Liver (tissue), 9 donors: ENCODE data around the gene NAALADL1. TPM values are rescaled to one million over a fixed set of nuclear protein-coding genes. Genes with fewer than 3 reads are reported as not detected.

Experiments
- DNase-seq: peaks from one replicate; pipeline ENCODE4 v3.0.0-alpha.2; 2017; ENCODE audit warnings: low spot score
- H3K27ac ChIP-seq, 2 donors: one replicate each; pipeline ENCODE4 v1.7.0; 2013; ENCODE audit warnings: inconsistent platforms in 2 of 2, low read length in 2 of 2, control low read depth in 1 of 2, low read depth in 1 of 2, mild to moderate bottlenecking in 1 of 2
- H3K27me3 ChIP-seq, 4 donors: one replicate each; pipeline versions ENCODE4 v1.6.1 to v1.7.0; 2013; ENCODE audit warnings: low read length in 3 of 4, inconsistent platforms in 1 of 4, mild to moderate bottlenecking in 1 of 4, moderate library complexity in 1 of 4; ENCODE audit not compliant: control insufficient read depth in 4 of 4, insufficient read depth in 4 of 4
- H3K36me3 ChIP-seq, 4 donors: one replicate each; pipeline versions ENCODE4 v1.6.1 to v1.7.0; 2013; ENCODE audit warnings: low read length in 3 of 4, mild to moderate bottlenecking in 3 of 4, low read depth in 1 of 4, moderate library complexity in 1 of 4; ENCODE audit not compliant: control insufficient read depth in 4 of 4, insufficient read depth in 3 of 4
- H3K4me1 ChIP-seq, 4 donors: one replicate each; pipeline versions ENCODE4 v1.6.1 to v1.7.0; 2013; ENCODE audit warnings: low read length in 3 of 4, mild to moderate bottlenecking in 3 of 4, moderate library complexity in 1 of 4; ENCODE audit not compliant: control insufficient read depth in 4 of 4, insufficient read depth in 4 of 4
- H3K4me3 ChIP-seq, 3 donors: one replicate each; pipeline versions ENCODE4 v1.6.1 to v1.7.0; 2013; ENCODE audit warnings: low read length in 3 of 3, control low read depth in 1 of 3, low read depth in 1 of 3, mild to moderate bottlenecking in 1 of 3
- H3K9ac ChIP-seq, 2 donors: one replicate each; pipeline ENCODE4 v1.7.0; 2013; ENCODE audit warnings: low read length in 2 of 2, mild to moderate bottlenecking in 2 of 2, moderate library complexity in 2 of 2, control low read depth in 1 of 2, low read depth in 1 of 2
- H3K9me3 ChIP-seq, 4 donors: one replicate each; pipeline versions ENCODE4 v1.6.1 to v1.7.0; 2013; ENCODE audit warnings: low read length in 3 of 4; ENCODE audit not compliant: control insufficient read depth in 4 of 4
- EGR1 ChIP-seq, 2 donors: IDR thresholded peaks; 2 replicates each; pipeline ENCODE4 v1.6.1; 2016 to 2018; ENCODE audit warnings: antibody characterized with exemption in 2 of 2, low read depth in 2 of 2
- FOXA1 ChIP-seq: IDR thresholded peaks from 2 replicates; pipeline ENCODE4 v1.6.1; 2016; ENCODE audit warnings: antibody characterized with exemption
- FOXA2 ChIP-seq: IDR thresholded peaks from 2 replicates; pipeline ENCODE4 v1.6.1; 2016; ENCODE audit warnings: antibody characterized with exemption
- GABPA ChIP-seq, 2 donors: IDR thresholded peaks in 1 of 2; conservative IDR thresholded peaks in 1 of 2; 2 replicates each; pipeline ENCODE4 v1.6.1; 2016; ENCODE audit warnings: antibody characterized with exemption in 2 of 2, mild to moderate bottlenecking in 1 of 2, moderate library complexity in 1 of 2
- HNF4A ChIP-seq, 2 donors: conservative IDR thresholded peaks; 2 replicates each; pipeline ENCODE4 v1.6.1; 2016; ENCODE audit warnings: antibody characterized with exemption in 2 of 2, mild to moderate bottlenecking in 2 of 2
- HNF4G ChIP-seq: IDR thresholded peaks from 2 replicates; pipeline ENCODE4 v1.6.1; 2016; ENCODE audit warnings: antibody characterized with exemption
- JUND ChIP-seq, 2 donors: IDR thresholded peaks; 2 replicates each; pipeline ENCODE4 v1.6.1; 2016; ENCODE audit warnings: antibody characterized with exemption in 2 of 2
- NR2F2 ChIP-seq: IDR thresholded peaks from 2 replicates; pipeline ENCODE4 v1.6.1; 2016; ENCODE audit warnings: antibody characterized with exemption
- RAD21 ChIP-seq, 2 donors: IDR thresholded peaks; 2 replicates each; pipeline ENCODE4 v1.6.1; 2016; ENCODE audit warnings: antibody characterized with exemption in 2 of 2, mild to moderate bottlenecking in 2 of 2
- RXRA ChIP-seq, 2 donors: IDR thresholded peaks; 2 replicates each; pipeline ENCODE4 v1.6.1; 2017 to 2018; ENCODE audit warnings: antibody characterized with exemption in 2 of 2, mild to moderate bottlenecking in 1 of 2
- SP1 ChIP-seq: IDR thresholded peaks from 2 replicates; pipeline ENCODE4 v1.6.1; 2018; ENCODE audit warnings: antibody characterized with exemption, mild to moderate bottlenecking
- TAF1 ChIP-seq: conservative IDR thresholded peaks from 2 replicates; pipeline ENCODE4 v1.6.1; 2016; ENCODE audit warnings: antibody characterized with exemption, mild to moderate bottlenecking
- YY1 ChIP-seq: IDR thresholded peaks from 2 replicates; pipeline ENCODE4 v1.6.1; 2016; ENCODE audit warnings: antibody characterized with exemption, mild to moderate bottlenecking
- WGBS: extraction: QIAGEN DNeasy Blood & Tissue Kit; methylation state at CpG from one replicate; pipeline ENCODE4 v1.1.7; 2013; 5-methylcytosine and 5-hydroxymethylcytosine counted together
- polyA plus RNA-seq, 2 donors: library from polyadenylated mRNA; stranded (reverse) in 1 of 2; unstranded in 1 of 2; fragments of 200-250 nt in 1 of 2; fragments of >200 nt in 1 of 2; fragmentation: Nextera tagmentation in 1 of 2; extraction: Ambion mirVana in 1 of 2; gene quantifications; one replicate each; pipeline versions ENCODE4 v1.2.1 to v1.2.3, GENCODE V29; 2013 to 2015
- total RNA-seq, 2 donors: library from RNA; depleted of rRNA; stranded (reverse); fragments of >200 nt; gene quantifications; one replicate each; pipeline ENCODE4 v1.2.3, GENCODE V29; 2014
- TF ChIP-seq, protein P1 (sequence below): IDR thresholded peaks from 2 replicates; pipeline ENCODE4 v1.6.1; 2016; ENCODE audit warnings: antibody characterized with exemption, mild to moderate bottlenecking
- TF ChIP-seq, protein P2 (sequence below): IDR thresholded peaks from 2 replicates; pipeline ENCODE4 v1.6.1; 2016; ENCODE audit warnings: antibody characterized with exemption
- TF ChIP-seq, protein P3 (sequence below): IDR thresholded peaks from 2 replicates; pipeline ENCODE4 v1.6.1; 2016; ENCODE audit warnings: antibody characterized with exemption
- TF ChIP-seq, protein P4 (sequence below): fragments of 150-350 bp; IDR thresholded peaks from 2 replicates; pipeline ENCODE4 v1.5.1; 2017; ENCODE audit warnings: improper control_type of control experiment, low read depth, low read length; ENCODE audit not compliant: missing input control
- TF ChIP-seq, protein P5 (sequence below): IDR thresholded peaks from 2 replicates; pipeline ENCODE4 v1.6.1; 2016; ENCODE audit warnings: antibody characterized with exemption
- donor health status: healthy.
- donor health status: healthy.
- donor health status: healthy.
- donor health status: healthy.
- donor health status: healthy.

NAALADL1 gene
- total and polyA plus RNA-seq, 4 donors = 1.2 to 2.1 (median 1.6) TPM

DNA sequence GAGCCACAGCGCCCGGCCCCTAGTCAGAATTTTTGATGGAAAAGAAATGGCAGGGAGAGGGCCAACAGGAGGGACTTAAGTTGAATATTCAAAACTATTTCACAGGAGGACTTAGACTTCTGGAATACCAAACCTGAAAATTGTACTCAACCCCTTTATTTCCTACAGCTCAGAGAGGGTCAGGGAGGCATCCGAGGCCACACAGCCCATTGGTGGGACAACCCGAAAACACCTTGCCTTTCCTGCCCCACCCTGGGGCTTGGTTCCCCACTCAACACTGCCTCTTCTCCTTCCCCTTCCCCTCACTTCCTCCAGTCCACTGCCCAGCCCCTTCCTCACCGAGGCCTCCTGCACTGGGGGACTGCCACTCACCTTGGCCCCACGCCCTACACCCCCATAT lies 1.4 kb downstream of the NAALADL1 start:
- Histone ChIP-seq H3K27me3 (no peaks in the 10 kb centered on the region), H3K9ac (no peak overlapping the region), H3K9me3 (no peaks in the 10 kb centered on the region), H3K4me3 (no peak overlapping the region), H3K4me1 (peaks cover 0 to 4% (median 1%) of the 10 kb centered on the region in 4 donors), H3K36me3 (no peaks in the 10 kb centered on the region), H3K27ac (no peak overlapping the region)
- DNase-seq = no peak
- WGBS = 97% methylated on average over 6 of the region's 6 CpGs
- TF ChIP-seq, protein P1, sequence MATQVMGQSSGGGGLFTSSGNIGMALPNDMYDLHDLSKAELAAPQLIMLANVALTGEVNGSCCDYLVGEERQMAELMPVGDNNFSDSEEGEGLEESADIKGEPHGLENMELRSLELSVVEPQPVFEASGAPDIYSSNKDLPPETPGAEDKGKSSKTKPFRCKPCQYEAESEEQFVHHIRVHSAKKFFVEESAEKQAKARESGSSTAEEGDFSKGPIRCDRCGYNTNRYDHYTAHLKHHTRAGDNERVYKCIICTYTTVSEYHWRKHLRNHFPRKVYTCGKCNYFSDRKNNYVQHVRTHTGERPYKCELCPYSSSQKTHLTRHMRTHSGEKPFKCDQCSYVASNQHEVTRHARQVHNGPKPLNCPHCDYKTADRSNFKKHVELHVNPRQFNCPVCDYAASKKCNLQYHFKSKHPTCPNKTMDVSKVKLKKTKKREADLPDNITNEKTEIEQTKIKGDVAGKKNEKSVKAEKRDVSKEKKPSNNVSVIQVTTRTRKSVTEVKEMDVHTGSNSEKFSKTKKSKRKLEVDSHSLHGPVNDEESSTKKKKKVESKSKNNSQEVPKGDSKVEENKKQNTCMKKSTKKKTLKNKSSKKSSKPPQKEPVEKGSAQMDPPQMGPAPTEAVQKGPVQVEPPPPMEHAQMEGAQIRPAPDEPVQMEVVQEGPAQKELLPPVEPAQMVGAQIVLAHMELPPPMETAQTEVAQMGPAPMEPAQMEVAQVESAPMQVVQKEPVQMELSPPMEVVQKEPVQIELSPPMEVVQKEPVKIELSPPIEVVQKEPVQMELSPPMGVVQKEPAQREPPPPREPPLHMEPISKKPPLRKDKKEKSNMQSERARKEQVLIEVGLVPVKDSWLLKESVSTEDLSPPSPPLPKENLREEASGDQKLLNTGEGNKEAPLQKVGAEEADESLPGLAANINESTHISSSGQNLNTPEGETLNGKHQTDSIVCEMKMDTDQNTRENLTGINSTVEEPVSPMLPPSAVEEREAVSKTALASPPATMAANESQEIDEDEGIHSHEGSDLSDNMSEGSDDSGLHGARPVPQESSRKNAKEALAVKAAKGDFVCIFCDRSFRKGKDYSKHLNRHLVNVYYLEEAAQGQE = no peak
- TF ChIP-seq GABPA (IDR thresholded peaks at IDR 0.05 in 1 of 2, conservative IDR thresholded peaks at IDR 0.05 in 1 of 2) (no peak), HNF4A (conservative IDR thresholded peaks at IDR 0.05) (no peak), EGR1 (IDR thresholded peaks at IDR 0.05; ENCODE audit: low read depth in 2 of 2) (no peak), YY1 (no peak), TAF1 (no peak), RAD21 (IDR thresholded peaks at IDR 0.05) (no peak), JUND (IDR thresholded peaks at IDR 0.05) (no peak), FOXA1 (no peak), RXRA (IDR thresholded peaks at IDR 0.05) (no peak), NR2F2 (no peak), HNF4G (no peak), FOXA2 (no peak)
- TF ChIP-seq, protein P2, sequence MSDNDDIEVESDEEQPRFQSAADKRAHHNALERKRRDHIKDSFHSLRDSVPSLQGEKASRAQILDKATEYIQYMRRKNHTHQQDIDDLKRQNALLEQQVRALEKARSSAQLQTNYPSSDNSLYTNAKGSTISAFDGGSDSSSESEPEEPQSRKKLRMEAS = no peak
- TF ChIP-seq, protein P3, sequence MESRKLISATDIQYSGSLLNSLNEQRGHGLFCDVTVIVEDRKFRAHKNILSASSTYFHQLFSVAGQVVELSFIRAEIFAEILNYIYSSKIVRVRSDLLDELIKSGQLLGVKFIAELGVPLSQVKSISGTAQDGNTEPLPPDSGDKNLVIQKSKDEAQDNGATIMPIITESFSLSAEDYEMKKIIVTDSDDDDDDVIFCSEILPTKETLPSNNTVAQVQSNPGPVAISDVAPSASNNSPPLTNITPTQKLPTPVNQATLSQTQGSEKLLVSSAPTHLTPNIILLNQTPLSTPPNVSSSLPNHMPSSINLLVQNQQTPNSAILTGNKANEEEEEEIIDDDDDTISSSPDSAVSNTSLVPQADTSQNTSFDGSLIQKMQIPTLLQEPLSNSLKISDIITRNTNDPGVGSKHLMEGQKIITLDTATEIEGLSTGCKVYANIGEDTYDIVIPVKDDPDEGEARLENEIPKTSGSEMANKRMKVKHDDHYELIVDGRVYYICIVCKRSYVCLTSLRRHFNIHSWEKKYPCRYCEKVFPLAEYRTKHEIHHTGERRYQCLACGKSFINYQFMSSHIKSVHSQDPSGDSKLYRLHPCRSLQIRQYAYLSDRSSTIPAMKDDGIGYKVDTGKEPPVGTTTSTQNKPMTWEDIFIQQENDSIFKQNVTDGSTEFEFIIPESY = no peak
- TF ChIP-seq, protein P4, sequence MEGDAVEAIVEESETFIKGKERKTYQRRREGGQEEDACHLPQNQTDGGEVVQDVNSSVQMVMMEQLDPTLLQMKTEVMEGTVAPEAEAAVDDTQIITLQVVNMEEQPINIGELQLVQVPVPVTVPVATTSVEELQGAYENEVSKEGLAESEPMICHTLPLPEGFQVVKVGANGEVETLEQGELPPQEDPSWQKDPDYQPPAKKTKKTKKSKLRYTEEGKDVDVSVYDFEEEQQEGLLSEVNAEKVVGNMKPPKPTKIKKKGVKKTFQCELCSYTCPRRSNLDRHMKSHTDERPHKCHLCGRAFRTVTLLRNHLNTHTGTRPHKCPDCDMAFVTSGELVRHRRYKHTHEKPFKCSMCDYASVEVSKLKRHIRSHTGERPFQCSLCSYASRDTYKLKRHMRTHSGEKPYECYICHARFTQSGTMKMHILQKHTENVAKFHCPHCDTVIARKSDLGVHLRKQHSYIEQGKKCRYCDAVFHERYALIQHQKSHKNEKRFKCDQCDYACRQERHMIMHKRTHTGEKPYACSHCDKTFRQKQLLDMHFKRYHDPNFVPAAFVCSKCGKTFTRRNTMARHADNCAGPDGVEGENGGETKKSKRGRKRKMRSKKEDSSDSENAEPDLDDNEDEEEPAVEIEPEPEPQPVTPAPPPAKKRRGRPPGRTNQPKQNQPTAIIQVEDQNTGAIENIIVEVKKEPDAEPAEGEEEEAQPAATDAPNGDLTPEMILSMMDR = no peak
- TF ChIP-seq, protein P5, sequence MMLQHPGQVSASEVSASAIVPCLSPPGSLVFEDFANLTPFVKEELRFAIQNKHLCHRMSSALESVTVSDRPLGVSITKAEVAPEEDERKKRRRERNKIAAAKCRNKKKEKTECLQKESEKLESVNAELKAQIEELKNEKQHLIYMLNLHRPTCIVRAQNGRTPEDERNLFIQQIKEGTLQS = no peak

DNA sequence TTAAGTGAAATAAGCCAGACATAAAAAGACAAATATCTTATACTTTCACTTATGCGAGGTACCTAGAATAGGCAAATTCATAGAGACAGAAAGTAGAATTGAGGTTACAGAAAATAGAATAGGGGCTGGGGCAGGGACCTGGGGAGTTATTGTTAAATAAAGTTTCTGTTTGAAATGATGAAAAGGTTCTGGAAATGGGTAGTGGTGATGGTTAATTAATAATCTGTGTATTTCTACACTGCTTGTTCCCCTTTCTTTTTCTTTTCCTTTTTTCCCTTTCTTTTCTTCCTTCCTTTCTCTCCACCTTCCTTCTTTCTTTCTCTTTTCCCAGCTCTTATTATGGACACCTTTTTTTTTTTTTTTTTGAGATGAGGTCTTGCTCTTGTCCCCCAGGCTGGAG lies 2.8 kb downstream of the NAALADL1 start:
- Histone ChIP-seq H3K36me3 (no peaks in the 10 kb centered on the region), H3K4me3 (no peak overlapping the region)
- 89% methylated on average over 1 of the region's 1 CpG for WGBS
- TF ChIP-seq TAF1 (no peak), FOXA1 (no peak), SP1 (no peak), YY1 (no peak), NR2F2 (no peak), EGR1 (IDR thresholded peaks at IDR 0.05; ENCODE audit: low read depth in 2 of 2) (no peak), FOXA2 (no peak), HNF4G (no peak), JUND (IDR thresholded peaks at IDR 0.05) (no peak), RAD21 (IDR thresholded peaks at IDR 0.05) (no peak), GABPA (IDR thresholded peaks at IDR 0.05 in 1 of 2, conservative IDR thresholded peaks at IDR 0.05 in 1 of 2) (no peak), RXRA (IDR thresholded peaks at IDR 0.05) (no peak), HNF4A (conservative IDR thresholded peaks at IDR 0.05) (no peak)
- TF ChIP-seq, protein P2 = no peak
- TF ChIP-seq, protein P3 = no peak
- TF ChIP-seq, protein P5 = no peak
- TF ChIP-seq, protein P4 = no peak

More for the DNA sequence above, 2.8 kb downstream of the NAALADL1 start:
- no peak for DNase-seq
- Histone ChIP-seq H3K9me3 (no peaks in the 10 kb centered on the region), H3K27me3 (no peaks in the 10 kb centered on the region), H3K9ac (no peak overlapping the region), H3K27ac (no peak overlapping the region), H3K4me1 (peaks cover 0 to 4% (median 1%) of the 10 kb centered on the region in 4 donors)
